Renal cortex interstitium (tissue), 11 donors: ENCODE results near the gene DENND5B. TPM values are rescaled to one million over a fixed set of nuclear protein-coding genes. Genes with fewer than 3 reads are reported as not detected.
"Not testable (repeated sequence)": the region's sequence is repeated elsewhere in the genome, so short reads cannot be mapped to it uniquely, and the experiment has no call there.

ENCODE experiments used
- DNase-seq, 11 donors: peaks; one replicate each; pipeline ENCODE4 v3.0.0-alpha.2; 2013; ENCODE audit warnings: low read depth in 9 of 11, low spot score in 4 of 11; ENCODE audit errors: extremely low read depth in 1 of 11
- polyA plus RNA-seq, 3 donors: library from polyadenylated mRNA; unstranded; fragments of 120-200 nt; gene quantifications; one replicate each; pipeline ENCODE4 v1.2.1, GENCODE V29; 2013; ENCODE audit not compliant: insufficient read length in 3 of 3

DENND5B gene
- polyA plus RNA-seq, 3 donors: 27.7 to 34.2 (median 28.4) TPM

DNA sequence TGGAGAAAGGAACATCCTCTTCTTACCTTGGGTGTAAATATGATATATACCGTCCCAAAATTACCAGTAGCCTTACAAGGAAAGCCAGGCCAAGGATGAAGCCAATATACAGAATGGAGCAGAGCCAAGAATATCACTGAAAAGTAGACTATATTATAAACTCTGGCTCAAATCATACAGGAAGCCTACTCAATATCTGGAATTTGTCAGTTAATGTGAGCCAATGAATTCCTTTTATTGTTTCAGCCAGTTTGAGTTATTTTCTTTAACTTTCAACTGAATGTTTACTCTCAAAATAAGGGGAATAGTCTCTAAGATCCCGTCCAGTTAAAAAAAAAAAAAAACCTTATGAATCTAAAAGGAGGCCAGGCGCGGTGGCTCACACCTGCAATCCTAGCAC is 9.8 kb upstream of the DENND5B start:
- DNase-seq: no peak

- no peak for DNase-seq
These were observed 9.3 kb upstream of the DENND5B start for GRCh38 chr12:31600252-31600651.

DNA sequence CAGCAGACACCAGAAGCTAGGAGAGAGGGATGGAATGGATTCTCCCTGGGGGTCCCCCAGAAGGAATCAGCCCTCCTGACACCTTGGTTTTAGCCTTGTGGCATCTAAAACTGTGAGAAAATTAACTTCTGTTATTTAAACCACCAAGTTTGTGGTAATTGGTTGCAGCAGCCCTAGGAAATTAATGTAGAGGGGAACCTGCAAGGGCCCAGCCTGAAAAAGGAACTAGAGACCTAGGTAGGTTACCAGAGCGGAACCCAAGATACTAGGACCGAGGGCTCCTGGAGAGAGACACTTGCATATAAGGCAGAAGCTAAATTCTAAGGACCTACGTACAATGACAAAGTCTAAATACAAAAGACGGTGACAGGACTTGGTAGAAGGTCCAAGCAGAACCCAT is 8.1 kb upstream of the DENND5B start:
- DNase-seq: no peak

DNA sequence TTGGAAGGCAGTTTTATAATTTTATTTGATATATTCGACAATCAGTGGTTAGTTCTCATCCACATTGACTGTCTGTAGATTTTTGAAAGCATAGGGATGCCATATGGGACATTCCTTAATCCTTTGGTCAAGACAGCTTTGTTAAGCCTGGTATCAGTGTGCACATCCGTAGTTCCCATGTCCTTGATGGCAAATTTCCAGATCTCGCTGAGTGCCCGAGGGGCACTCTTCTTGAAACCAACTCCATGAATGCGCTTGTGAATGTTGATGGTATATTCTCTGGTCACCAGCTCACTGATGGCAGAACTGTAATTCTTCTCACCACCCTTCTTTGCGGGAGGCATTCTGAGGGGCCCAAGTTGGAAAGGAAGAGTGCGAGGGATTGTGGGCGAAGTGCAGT is 6.1 kb upstream of the DENND5B start:
- DNase-seq: no peak

- peak in 7 of 11 donors; percentile 16 to 77 (median 42) for DNase-seq
These were observed 3.7 kb upstream of the DENND5B start for GRCh38 chr12:31594681-31595080.

DNA sequence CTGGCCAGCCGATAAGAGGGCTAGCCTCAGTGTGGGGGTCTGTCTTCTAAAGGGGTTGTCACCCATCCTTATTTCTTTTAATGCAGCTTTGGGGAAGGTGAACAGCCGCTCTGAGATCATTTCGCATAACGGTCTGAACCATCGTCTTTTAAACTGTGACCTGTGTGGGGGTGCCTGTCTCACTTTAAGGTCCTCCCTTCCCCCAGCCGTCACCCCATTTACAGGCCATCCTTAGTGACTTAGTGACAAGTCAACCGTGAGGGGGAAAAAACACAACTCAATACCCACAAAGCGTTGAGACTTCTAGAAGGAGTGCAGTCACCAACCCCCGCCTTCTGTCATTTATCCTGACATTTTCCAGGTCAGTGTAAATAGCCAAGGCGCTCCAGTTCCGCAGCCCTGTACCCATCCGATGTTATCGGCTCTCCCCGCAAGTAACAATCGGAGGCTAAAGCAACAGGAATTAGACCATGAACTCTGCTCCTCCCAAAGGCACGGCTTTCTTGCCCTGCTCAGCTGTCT is 505 bp upstream of the DENND5B start:
- peak in 8 of 11 donors; percentile 29 to 64 (median 36) for DNase-seq

- DNase-seq: peak in 10 of 11 donors; percentile 34 to 67 (median 61)
These were observed 863 bp downstream of the DENND5B start for GRCh38 chr12:31589904-31590641.

DNA sequence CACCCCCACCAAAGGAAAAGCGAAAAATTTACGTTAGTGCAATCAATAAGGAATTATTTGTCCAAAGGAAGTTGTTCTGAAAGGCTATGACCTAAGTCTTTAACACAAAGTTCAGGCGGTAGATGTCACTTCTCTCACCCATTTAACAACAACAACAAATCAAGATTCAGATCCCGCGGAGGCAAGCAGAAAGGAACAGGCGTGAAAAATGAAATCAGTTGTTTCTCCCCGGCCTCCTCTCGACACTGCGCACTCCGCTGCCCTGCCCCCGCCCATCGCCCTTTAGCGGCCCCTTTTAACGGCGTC is 1.4 kb downstream of the DENND5B start:
- peak in 3 of 11 donors; percentile 41 to 67 (median 54) for DNase-seq

- no peak for DNase-seq
These were observed 2.0 kb downstream of the DENND5B start for GRCh38 chr12:31588976-31589375.

DNA sequence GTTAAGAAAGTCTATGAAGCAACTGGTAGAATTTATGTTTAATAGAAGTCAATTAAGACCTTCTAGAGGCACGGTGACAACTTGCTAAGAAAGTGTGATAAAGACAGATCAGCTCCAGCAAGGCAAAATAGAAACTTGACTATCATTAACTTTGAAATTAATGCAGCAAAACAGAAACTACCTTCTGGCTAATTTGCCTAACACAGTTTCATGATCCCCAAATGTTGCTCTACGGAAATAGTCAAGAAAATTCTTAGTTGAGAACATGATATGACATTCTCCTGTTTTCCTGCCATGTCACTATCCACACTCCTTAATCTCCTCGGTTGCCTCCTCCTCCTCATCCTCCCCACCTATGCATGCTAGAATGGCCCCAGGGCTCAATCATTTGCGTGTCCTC is 4.2 kb downstream of the DENND5B start:
- DNase-seq: no peak

DNA sequence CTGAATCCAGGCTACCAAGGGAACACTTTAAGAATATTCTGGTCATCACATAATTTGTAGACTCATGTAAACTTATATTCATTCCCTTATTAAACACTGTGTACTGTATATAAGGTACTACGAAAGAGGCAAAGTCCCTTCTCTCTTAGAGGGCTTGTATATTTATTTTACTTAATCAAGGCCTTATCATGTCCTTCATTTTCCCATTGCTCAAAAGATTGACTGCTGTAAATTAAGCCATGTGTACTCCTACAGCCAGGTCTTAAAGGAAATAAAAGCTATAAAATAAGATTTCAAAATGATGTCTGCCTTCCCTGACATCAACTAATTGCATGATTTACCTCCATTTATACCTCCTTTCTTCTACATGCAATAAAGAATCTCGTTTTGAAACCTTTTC is 5.0 kb downstream of the DENND5B start:
- DNase-seq: no peak

- no peak for DNase-seq
These were observed 5.7 kb downstream of the DENND5B start for GRCh38 chr12:31585271-31585670.

- no peak for DNase-seq
These were observed 6.2 kb downstream of the DENND5B start for GRCh38 chr12:31584782-31585181.

GRCh38 chr12:31583878-31584277 is 7.1 kb downstream of the DENND5B start:
- no peak for DNase-seq

DNA sequence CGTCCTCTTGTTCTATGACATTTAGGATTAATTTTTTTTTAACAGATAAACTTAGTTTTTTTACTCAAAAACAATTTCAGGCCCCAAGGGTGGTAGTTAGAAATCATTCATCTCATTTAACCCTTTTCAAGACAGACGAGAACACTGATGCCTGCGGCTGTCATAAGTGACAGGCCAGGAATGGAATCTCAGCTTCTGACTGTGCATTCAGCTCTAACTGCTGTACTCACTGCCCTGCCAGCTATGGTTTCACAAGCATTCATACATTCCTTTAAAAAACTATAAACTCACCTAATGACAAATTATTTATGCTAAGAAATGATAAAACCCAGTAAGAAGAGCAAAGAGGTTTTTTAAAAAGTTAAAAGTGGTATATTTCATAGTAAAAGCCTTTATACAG is 8.8 kb downstream of the DENND5B start:
- no peak for DNase-seq

DNA sequence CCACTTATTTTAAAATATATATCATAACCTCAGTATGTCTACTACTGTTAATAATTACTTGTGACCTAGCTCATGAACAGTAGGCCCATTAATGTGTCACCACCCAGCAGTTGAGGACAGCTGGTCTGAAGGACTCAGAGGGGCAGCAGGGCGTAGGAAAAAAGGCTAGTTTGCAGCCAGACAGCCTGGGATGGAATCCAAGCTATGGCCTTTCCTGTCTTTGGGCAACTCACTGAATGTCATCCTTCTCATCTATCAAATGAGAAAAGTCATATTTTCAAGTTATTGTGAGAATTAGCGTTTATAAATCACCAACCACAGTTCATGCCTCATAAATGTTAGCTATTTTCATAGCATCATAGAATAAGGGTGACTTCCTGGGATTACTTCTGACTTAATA is 12.3 kb downstream of the DENND5B start:
- DNase-seq: peak in 3 of 11 donors; percentile 15 to 46 (median 32)

DNA sequence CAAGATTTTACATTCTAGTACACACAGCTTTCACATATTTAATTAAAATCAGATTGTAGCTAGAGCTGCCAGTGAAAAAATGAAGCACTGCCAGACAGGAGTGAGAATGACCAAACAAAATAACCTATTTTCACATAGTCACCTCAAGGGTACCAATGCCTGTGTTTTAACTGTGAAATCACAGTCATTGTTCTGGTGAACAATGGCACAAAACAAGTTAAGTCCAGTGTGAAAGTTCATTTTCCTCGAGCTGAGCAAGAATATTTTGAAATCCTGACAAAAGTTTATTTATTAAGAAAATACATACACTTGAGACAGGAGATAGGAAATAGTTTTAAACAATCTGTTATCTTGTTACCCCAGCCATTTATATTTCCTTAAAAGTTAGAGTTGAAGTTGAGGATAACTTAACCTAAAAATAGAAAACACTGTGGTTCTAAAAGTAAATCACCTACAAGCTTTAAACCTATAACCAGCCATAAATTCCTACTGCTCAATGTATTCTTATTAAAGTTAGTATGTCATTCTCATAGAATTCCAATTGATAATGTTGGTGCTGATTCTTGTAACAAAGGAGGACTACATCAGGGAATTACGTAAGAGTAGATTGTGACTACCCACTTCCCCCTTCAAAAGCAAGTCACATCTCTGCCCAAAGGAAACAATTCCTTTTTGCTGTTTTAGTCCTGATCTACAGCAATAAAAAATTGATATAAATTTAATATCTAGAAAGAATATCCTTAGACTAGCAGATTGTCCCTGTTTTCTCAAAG is 15.9 kb downstream of the DENND5B start:
- no peak for DNase-seq

DNA sequence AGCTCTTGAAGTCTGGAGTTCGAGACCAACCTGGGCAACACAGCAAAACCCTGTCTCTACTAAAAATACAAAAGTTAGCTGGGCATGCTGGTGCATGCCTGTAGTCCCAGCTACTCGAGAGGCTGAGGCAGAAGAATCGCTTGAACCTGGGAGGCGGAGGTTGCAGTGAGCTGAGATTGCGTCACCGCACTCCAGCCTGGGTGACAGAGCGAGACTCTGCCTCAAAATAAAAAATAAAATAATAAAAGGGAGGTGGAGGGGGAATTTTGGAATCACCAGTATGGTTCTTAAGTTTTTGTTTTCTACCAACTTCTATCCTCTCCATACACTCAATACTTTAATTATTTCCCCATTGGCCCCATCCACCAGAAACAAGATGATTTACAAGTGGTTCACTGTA is 16.6 kb downstream of the DENND5B start:
- DNase-seq: not testable (repeated sequence)

GRCh38 chr12:31572900-31573600 is 17.9 kb downstream of the DENND5B start:
- DNase-seq: no peak

- DNase-seq: no peak
These were observed 20.1 kb downstream of the DENND5B start for GRCh38 chr12:31570880-31571279.
